ENCODE measurements around the gene PHYKPL.

- TF ChIP-seq CTCF (IDR thresholded peaks at IDR 0.05) (no peak), EZH2 (IDR thresholded peaks at IDR 0.05) (no peak)
Observed at GRCh38 chr5:178238711-178239592, 6.3 kb upstream of the PHYKPL start.
